ENCODE data around the gene ODR4. TPM values are rescaled to one million over a fixed set of nuclear protein-coding genes. Genes with fewer than 3 reads are reported as not detected.
A peak's percentile ranks its signal among the peaks of the same experiment; 100 is the strongest.
"Not testable (repeated sequence)": the region's sequence is repeated elsewhere in the genome, so short reads cannot be mapped to it uniquely, and the experiment has no call there.

ODR4 gene
- total and polyA plus RNA-seq, 4 donors, result 10.3 to 29.3 (median 16.7) TPM

DNA sequence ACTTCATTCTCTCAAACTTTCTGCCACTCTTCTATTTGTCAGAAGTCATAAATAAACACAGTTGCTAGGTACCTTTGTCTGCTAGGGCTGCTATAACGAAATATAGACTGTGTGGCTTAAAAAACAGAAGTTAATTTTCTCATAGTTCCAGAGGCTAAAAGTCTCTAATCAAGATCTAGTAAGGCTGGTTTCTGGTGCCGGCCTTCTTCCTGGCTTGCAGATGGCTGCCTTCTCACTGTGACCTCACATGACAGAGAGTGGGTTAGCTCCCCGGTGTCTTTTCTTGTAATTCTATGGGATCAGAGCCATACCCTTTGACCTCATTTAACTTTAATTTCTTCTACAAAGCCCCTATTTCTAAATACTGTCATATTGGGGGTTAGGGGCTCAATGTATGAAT is 79.3 kb downstream of the ODR4 start:
- Histone ChIP-seq H3K4me3 (no peak overlapping the region), H3K36me3 (ENCODE audit: control insufficient read depth in 4 of 4, insufficient read depth in 4 of 4, low read length in 4 of 4) (no peaks in the 10 kb centered on the region), H3K9ac (ENCODE audit: insufficient read depth in 1 of 2, low read length in 2 of 2) (no peak overlapping the region), H3K27me3 (ENCODE audit: control insufficient read depth in 3 of 3, insufficient read depth in 3 of 3, low read length in 2 of 3) (no peaks in the 10 kb centered on the region), H3K27ac (ENCODE audit: low read depth in 1 of 2, low read length in 1 of 2) (no peak overlapping the region), H3K9me3 (ENCODE audit: control insufficient read depth in 4 of 4, insufficient read depth in 3 of 4, low read length in 3 of 4) (no peaks in the 10 kb centered on the region), H3K4me1 (ENCODE audit: control insufficient read depth in 5 of 5, insufficient read depth in 5 of 5, low read length in 5 of 5) (no peaks in the 10 kb centered on the region)
- 15 to 45% methylated on average over 3 of the region's 3 CpGs for WGBS, 2 donors
- TF ChIP-seq, protein P1, sequence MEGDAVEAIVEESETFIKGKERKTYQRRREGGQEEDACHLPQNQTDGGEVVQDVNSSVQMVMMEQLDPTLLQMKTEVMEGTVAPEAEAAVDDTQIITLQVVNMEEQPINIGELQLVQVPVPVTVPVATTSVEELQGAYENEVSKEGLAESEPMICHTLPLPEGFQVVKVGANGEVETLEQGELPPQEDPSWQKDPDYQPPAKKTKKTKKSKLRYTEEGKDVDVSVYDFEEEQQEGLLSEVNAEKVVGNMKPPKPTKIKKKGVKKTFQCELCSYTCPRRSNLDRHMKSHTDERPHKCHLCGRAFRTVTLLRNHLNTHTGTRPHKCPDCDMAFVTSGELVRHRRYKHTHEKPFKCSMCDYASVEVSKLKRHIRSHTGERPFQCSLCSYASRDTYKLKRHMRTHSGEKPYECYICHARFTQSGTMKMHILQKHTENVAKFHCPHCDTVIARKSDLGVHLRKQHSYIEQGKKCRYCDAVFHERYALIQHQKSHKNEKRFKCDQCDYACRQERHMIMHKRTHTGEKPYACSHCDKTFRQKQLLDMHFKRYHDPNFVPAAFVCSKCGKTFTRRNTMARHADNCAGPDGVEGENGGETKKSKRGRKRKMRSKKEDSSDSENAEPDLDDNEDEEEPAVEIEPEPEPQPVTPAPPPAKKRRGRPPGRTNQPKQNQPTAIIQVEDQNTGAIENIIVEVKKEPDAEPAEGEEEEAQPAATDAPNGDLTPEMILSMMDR (IDR thresholded peaks at IDR 0.05; ENCODE audit: control extremely low read depth, extremely low read depth), result no peak
- ATAC-seq (ENCODE audit: insufficient read depth, low FRiP score), result no peak
- peak in 1 of 3 donors; percentile 5 for DNase-seq

DNA sequence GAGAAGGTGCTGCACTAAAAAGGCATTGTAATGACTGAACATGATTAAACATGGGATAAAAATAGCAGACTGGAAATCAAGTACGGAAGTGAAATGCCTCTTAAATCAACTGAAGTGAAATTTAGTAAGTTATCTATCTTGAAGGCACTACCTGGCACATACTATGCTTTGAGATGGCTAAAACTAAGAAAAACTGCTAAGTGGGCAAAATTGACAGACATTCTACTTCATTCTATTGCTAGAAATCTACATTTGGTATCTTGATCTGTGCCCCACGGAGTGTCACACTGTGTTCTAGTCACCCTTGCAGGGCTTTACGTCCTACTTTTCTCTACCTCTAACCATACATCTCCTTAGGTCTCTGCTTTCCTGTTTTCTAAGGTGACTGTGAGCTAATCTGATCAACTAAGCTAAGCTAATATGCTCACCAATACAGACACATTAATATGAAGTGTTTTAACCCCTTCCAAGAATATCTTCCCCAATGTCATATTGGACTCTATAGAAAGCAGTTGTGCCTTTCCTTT is 81.2 kb downstream of the ODR4 start:
- ATAC-seq (ENCODE audit: insufficient read depth, low FRiP score) (no peak), DNase-seq (no peak)
- no peak overlapping the region for H3K27ac ChIP-seq (ENCODE audit: low read depth in 1 of 2, low read length in 1 of 2)
- H3K27me3 ChIP-seq (ENCODE audit: control insufficient read depth in 3 of 3, insufficient read depth in 3 of 3, low read length in 2 of 3), result no peaks in the 10 kb centered on the region
- TF ChIP-seq, protein P1 (IDR thresholded peaks at IDR 0.05; ENCODE audit: control extremely low read depth, extremely low read depth), result no peak
- no peak overlapping the region for H3K9ac ChIP-seq (ENCODE audit: insufficient read depth in 1 of 2, low read length in 2 of 2)
- 48 to 49% methylated on average over 3 of the region's 3 CpGs for WGBS, 2 donors
- no peaks in the 10 kb centered on the region for H3K4me1 ChIP-seq (ENCODE audit: control insufficient read depth in 5 of 5, insufficient read depth in 5 of 5, low read length in 5 of 5)
- no peak overlapping the region for H3K4me3 ChIP-seq
- H3K36me3 ChIP-seq (ENCODE audit: control insufficient read depth in 4 of 4, insufficient read depth in 4 of 4, low read length in 4 of 4), result no peaks in the 10 kb centered on the region
- no peaks in the 10 kb centered on the region for H3K9me3 ChIP-seq (ENCODE audit: control insufficient read depth in 4 of 4, insufficient read depth in 3 of 4, low read length in 3 of 4)

GRCh38 chr1:186459161-186459560 is 83.5 kb downstream of the ODR4 start:
- not testable (repeated sequence) for DNase-seq; H3K27ac ChIP-seq (ENCODE audit: low read depth in 1 of 2, low read length in 1 of 2); H3K36me3 ChIP-seq (ENCODE audit: control insufficient read depth in 4 of 4, insufficient read depth in 4 of 4, low read length in 4 of 4); H3K4me1 ChIP-seq (ENCODE audit: control insufficient read depth in 5 of 5, insufficient read depth in 5 of 5, low read length in 5 of 5); H3K4me3 ChIP-seq; H3K9ac ChIP-seq (ENCODE audit: insufficient read depth in 1 of 2, low read length in 2 of 2); H3K27me3 ChIP-seq (ENCODE audit: control insufficient read depth in 3 of 3, insufficient read depth in 3 of 3, low read length in 2 of 3); ATAC-seq (ENCODE audit: insufficient read depth, low FRiP score); H3K9me3 ChIP-seq (ENCODE audit: control insufficient read depth in 4 of 4, insufficient read depth in 3 of 4, low read length in 3 of 4)
- WGBS, 2 donors, result 97% methylated on average over 14 of the region's 14 CpGs

DNA sequence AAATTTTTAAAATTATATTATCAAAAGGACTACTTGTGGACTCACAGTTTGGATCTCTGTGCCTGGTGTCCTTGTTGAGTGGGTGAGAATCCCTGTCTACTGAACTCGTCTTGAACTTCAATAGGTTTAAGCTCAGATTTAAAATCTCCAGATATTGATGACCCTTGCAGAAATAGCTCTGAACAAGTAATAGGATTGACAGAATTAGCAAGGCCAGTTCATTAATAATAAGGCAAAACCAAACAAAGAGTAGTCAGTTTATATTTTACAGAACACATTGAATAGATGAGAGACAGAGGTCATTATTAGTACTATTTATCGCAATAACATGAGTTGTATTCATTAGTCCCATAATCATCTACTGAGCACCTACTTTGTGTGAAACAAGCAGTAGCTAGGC is 85.4 kb downstream of the ODR4 start, which contains the start of gene PDC:
Gene PDC, minus strand, starts transcription at position 101 of the 400 bp plus-strand sequence. CDS start 11,655 bp downstream, outside the sequence.
- no peaks in the 10 kb centered on the region for H3K36me3 ChIP-seq (ENCODE audit: control insufficient read depth in 4 of 4, insufficient read depth in 4 of 4, low read length in 4 of 4)
- no peak for ATAC-seq (ENCODE audit: insufficient read depth, low FRiP score)
- TF ChIP-seq, protein P1 (IDR thresholded peaks at IDR 0.05; ENCODE audit: control extremely low read depth, extremely low read depth), result no peak

More for the DNA sequence above, 85.4 kb downstream of the ODR4 start, which contains the start of gene PDC:
- Histone ChIP-seq H3K4me3 (no peak within 1 kb of the TSS), H3K9ac (ENCODE audit: insufficient read depth in 1 of 2, low read length in 2 of 2) (no peak within 1 kb of the TSS), H3K27me3 (ENCODE audit: control insufficient read depth in 3 of 3, insufficient read depth in 3 of 3, low read length in 2 of 3) (no peaks in the 10 kb centered on the region), H3K27ac (ENCODE audit: low read depth in 1 of 2, low read length in 1 of 2) (no peak within 1 kb of the TSS), H3K9me3 (ENCODE audit: control insufficient read depth in 4 of 4, insufficient read depth in 3 of 4, low read length in 3 of 4) (no peaks in the 10 kb centered on the region), H3K4me1 (ENCODE audit: control insufficient read depth in 5 of 5, insufficient read depth in 5 of 5, low read length in 5 of 5) (no peaks in the 10 kb centered on the region)
- no peak for DNase-seq
- 89 to 95% methylated on average over 2 of the region's 2 CpGs for WGBS, 2 donors

All from lung (tissue), 12 donors.